ENCODE measurements around the gene RGL4.

RGL4 gene

GRCh38 chr22:23709107-23709506 lies 18.3 kb downstream of the RGL4 start:
- no peak for TF ChIP-seq CTCF (IDR thresholded peaks at IDR 0.05; ENCODE audit: low read depth, low read length)
- H3K4me3 ChIP-seq (ENCODE audit: low read depth, low read length) = no peak overlapping the region

DNA sequence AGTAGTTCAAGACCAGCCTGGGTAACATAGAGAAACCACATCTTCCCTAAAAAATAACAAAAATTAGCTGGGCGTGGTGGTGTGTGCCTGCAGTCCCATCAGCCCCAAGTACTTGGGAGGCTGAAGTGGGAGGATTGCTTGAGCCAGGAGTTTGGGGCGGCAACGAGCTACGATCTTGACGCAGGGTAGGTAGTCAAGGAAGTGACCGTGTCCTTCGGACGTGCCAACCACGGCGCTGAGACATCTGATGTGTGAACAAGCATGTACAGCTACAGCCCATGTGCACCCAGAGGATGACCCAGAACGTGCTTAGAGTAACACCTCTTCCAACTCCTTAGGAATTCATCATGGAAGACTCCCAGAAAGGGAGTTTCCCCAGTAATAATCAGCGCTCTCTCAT lies 21.4 kb downstream of the RGL4 start:
- no peak for TF ChIP-seq CTCF (IDR thresholded peaks at IDR 0.05; ENCODE audit: low read depth, low read length)

DNA sequence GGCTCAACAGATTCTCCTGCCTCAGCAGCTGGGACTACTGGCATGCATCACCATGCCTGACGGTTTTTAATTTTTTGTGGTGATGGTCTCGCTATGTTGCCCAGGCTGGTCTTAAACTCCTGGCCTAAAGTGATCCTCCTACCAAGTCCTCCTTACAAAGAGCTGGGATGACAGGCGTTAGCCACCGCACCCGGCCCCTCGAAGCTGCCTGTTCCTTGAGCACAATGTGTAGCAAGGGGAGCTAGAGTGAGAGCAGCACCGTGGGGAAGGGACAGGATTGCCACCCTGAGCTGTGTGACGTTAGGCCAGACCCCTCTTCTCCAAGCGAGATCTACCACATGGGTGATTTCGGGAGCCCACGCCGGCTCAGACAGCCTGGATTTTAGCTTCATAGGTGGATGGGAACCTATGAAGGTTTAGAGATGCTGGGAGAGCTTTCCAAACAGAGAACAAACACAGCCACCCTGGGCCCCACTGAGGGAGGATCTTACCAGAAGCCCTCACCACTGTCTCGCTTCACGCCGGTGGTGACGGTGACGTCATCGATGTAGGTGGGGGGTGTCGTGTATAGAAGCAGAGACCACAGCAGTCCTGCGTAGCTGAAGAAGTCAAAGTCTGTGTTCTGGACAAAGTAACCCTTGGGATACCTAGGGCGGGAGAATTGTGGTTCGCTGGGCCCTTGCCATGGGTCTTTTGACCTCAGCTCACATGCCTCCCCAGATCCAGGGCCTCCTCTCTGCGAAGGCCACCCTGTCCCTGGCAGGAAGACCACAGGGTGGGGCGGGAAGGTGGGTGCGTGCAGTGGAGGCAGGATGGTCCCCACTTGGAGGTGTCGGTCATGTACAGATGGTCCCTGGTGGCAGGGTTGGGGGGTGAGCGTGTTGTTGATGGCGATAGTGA lies 23.1 kb downstream of the RGL4 start:
- no peak for TF ChIP-seq CTCF (IDR thresholded peaks at IDR 0.05; ENCODE audit: low read depth, low read length)
- H3K4me3 ChIP-seq (ENCODE audit: low read depth, low read length) = no peak overlapping the region

More for the DNA sequence above, 21.4 kb downstream of the RGL4 start:
- H3K4me3 ChIP-seq (ENCODE audit: low read depth, low read length) = no peak overlapping the region

- TF ChIP-seq CTCF (IDR thresholded peaks at IDR 0.05; ENCODE audit: low read depth, low read length) = no peak
- H3K4me3 ChIP-seq (ENCODE audit: low read depth, low read length) = no peak overlapping the region
These were observed 24.1 kb downstream of the RGL4 start for GRCh38 chr22:23714596-23715578.

- no peak for TF ChIP-seq CTCF (IDR thresholded peaks at IDR 0.05; ENCODE audit: low read depth, low read length)
- H3K4me3 ChIP-seq (ENCODE audit: low read depth, low read length) = peak overlapping the region; percentile 82
These were observed 25.1 kb downstream of the RGL4 start for GRCh38 chr22:23715806-23716375.

- H3K4me3 ChIP-seq (ENCODE audit: low read depth, low read length) = peak overlapping the region; percentile 82
- TF ChIP-seq CTCF (IDR thresholded peaks at IDR 0.05; ENCODE audit: low read depth, low read length) = no peak
These were observed 26.3 kb downstream of the RGL4 start for GRCh38 chr22:23716811-23717801.
